Measurements from ENCODE around the gene RHBDF1. TPM values are rescaled to one million over a fixed set of nuclear protein-coding genes. Genes with fewer than 3 reads are reported as not detected.
A peak's percentile ranks its signal among the peaks of the same experiment; 100 is the strongest.

RHBDF1 gene
- total RNA-seq, 3 donors from 2014 or later: 0.46 to 0.73 (median 0.63) TPM

- Mint-ChIP-seq H3K9me3 (no peaks in the 10 kb centered on the region), H3K4me1 (ENCODE audit: low read depth) (peaks cover 11% of the 10 kb centered on the region), H3K4me3 (peak overlapping the region; percentile 26), H3K27me3 (ENCODE audit: low read depth) (peaks cover 39% of the 10 kb centered on the region), H3K36me3 (ENCODE audit: insufficient read depth) (no peaks in the 10 kb centered on the region)
- ATAC-seq (no peak), DNase-seq (no peak)
Measured at GRCh38 chr16:71540-72401, 660 bp downstream of the RHBDF1 start.

DNA sequence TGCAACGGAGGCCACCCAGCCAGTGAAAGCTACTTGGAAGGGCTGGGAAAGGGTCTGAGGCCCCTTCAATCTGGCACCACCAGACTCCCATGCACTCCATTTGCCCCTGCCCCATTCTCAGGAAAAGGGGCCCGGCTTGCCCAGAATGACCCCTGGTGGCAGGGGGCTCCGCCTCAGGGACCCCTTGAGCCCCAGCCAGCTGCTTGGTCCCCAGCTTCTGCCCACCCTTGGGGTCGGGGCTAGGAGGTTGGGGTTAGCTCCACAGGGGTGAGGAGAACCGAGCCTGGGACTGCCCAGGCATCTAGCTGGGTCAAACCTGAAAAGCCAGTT is 1.3 kb downstream of the RHBDF1 start:
- ATAC-seq: no peak
- DNase-seq: no peak
- no peaks in the 10 kb centered on the region for H3K36me3 Mint-ChIP-seq (ENCODE audit: insufficient read depth)
- peak overlapping the region; percentile 26 for H3K4me3 Mint-ChIP-seq
- peaks cover 39% of the 10 kb centered on the region for H3K27me3 Mint-ChIP-seq (ENCODE audit: low read depth)
- peaks cover 5% of the 10 kb centered on the region for H3K4me1 Mint-ChIP-seq (ENCODE audit: low read depth)
- H3K9me3 Mint-ChIP-seq: no peaks in the 10 kb centered on the region

- H3K4me3 Mint-ChIP-seq: no peak overlapping the region
- no peaks in the 10 kb centered on the region for H3K9me3 Mint-ChIP-seq
- H3K4me1 Mint-ChIP-seq (ENCODE audit: low read depth): peaks cover 3% of the 10 kb centered on the region
- ATAC-seq: no peak
- H3K36me3 Mint-ChIP-seq (ENCODE audit: insufficient read depth): no peaks in the 10 kb centered on the region
- peaks cover 38% of the 10 kb centered on the region for H3K27me3 Mint-ChIP-seq (ENCODE audit: low read depth)
- no peak for DNase-seq
Measured at GRCh38 chr16:69181-69580, 3.2 kb downstream of the RHBDF1 start.

- H3K4me3 Mint-ChIP-seq: no peak overlapping the region
- H3K36me3 Mint-ChIP-seq (ENCODE audit: insufficient read depth): no peaks in the 10 kb centered on the region
- DNase-seq (no peak), ATAC-seq (no peak)
- H3K9me3 Mint-ChIP-seq: no peaks in the 10 kb centered on the region
- peaks cover 3% of the 10 kb centered on the region for H3K4me1 Mint-ChIP-seq (ENCODE audit: low read depth)
- peaks cover 29% of the 10 kb centered on the region for H3K27me3 Mint-ChIP-seq (ENCODE audit: low read depth)
Measured at GRCh38 chr16:67884-68789, 4.3 kb downstream of the RHBDF1 start.

- Mint-ChIP-seq H3K27me3 (ENCODE audit: low read depth) (peaks cover 24% of the 10 kb centered on the region), H3K4me3 (no peak overlapping the region), H3K36me3 (ENCODE audit: insufficient read depth) (no peaks in the 10 kb centered on the region), H3K9me3 (no peaks in the 10 kb centered on the region), H3K4me1 (ENCODE audit: low read depth) (no peaks in the 10 kb centered on the region)
- ATAC-seq (no peak), DNase-seq (no peak)
Measured at GRCh38 chr16:67183-67791, 5.1 kb downstream of the RHBDF1 start.

GRCh38 chr16:66309-67182 is 5.9 kb downstream of the RHBDF1 start:
- peaks cover 21% of the 10 kb centered on the region for H3K27me3 Mint-ChIP-seq (ENCODE audit: low read depth)
- no peak overlapping the region for H3K4me3 Mint-ChIP-seq
- ATAC-seq (no peak), DNase-seq (no peak)
- H3K4me1 Mint-ChIP-seq (ENCODE audit: low read depth): no peaks in the 10 kb centered on the region
- no peaks in the 10 kb centered on the region for H3K9me3 Mint-ChIP-seq
- H3K36me3 Mint-ChIP-seq (ENCODE audit: insufficient read depth): no peaks in the 10 kb centered on the region

DNA sequence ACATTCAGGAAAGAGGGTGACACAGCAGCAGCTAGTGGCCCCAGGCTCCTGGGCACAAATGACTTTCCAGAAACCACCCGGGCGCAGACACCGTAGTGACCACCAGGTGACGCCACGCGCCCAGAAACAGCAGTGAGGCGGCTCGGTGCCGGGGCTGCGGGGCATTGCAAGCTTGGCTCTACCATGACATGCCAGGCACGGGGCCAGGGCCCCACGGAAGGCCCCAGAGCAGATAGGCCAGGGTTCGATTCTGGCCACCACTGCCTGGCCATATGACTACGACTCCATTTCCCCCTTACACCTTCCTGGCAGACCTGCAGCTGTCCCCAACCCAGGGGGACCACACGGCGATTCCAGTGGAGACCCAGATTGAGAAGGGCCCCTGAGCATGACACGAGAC is 6.7 kb downstream of the RHBDF1 start:
- Mint-ChIP-seq H3K9me3 (no peaks in the 10 kb centered on the region), H3K4me3 (no peak overlapping the region), H3K27me3 (ENCODE audit: low read depth) (peaks cover 13% of the 10 kb centered on the region), H3K4me1 (ENCODE audit: low read depth) (no peaks in the 10 kb centered on the region), H3K36me3 (ENCODE audit: insufficient read depth) (no peaks in the 10 kb centered on the region)
- peak; percentile 81 for DNase-seq
- ATAC-seq: peak; percentile 91 to 95

DNA sequence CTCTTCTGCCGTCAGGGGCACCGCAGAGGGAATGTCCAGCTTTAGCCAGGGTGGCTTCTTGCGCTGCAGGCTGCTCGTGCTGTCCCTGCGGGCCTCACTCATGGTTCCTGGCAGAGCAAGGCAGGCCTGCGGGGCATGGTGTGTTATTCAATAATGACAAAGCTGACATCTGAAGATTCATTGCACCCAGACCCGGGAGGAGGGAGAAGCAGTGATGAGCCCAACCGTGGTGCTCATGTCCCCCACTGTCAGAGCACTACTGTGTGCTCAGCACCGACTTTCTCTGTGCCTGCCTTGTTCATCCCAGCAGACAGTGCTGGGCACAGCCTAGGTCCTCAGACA is 7.5 kb downstream of the RHBDF1 start:
- Mint-ChIP-seq H3K4me3 (no peak overlapping the region), H3K36me3 (ENCODE audit: insufficient read depth) (no peaks in the 10 kb centered on the region), H3K27me3 (ENCODE audit: low read depth) (peaks cover 7% of the 10 kb centered on the region), H3K4me1 (ENCODE audit: low read depth) (no peaks in the 10 kb centered on the region), H3K9me3 (no peaks in the 10 kb centered on the region)
- no peak for DNase-seq
- no peak for ATAC-seq

GRCh38 chr16:63998-64913 is 8.2 kb downstream of the RHBDF1 start:
- DNase-seq (no peak), ATAC-seq (no peak)
- no peaks in the 10 kb centered on the region for H3K36me3 Mint-ChIP-seq (ENCODE audit: insufficient read depth)
- no peak overlapping the region for H3K4me3 Mint-ChIP-seq
- no peaks in the 10 kb centered on the region for H3K4me1 Mint-ChIP-seq (ENCODE audit: low read depth)
- H3K9me3 Mint-ChIP-seq: no peaks in the 10 kb centered on the region
- H3K27me3 Mint-ChIP-seq (ENCODE audit: low read depth): peaks cover 7% of the 10 kb centered on the region

DNA sequence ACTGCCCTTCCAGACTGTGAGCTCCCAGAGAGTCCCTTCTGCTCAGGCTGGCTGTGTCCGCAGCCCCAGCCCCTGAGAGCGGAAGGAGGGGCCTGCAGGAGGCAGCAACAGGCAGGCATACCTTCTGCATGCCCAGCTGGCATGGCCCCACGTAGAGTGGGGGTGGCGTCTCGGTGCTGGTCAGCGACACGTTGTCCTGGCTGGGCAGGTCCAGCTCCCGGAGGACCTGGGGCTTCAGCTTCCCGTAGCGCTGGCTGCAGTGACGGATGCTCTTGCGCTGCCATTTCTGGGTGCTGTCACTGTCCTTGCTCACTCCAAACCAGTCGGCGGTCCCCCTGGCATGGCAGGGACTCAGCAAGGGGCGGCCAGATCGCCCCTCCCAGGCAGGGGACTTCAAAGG is 9.0 kb downstream of the RHBDF1 start:
- H3K27me3 Mint-ChIP-seq (ENCODE audit: low read depth): peaks cover 7% of the 10 kb centered on the region
- no peaks in the 10 kb centered on the region for H3K4me1 Mint-ChIP-seq (ENCODE audit: low read depth)
- ATAC-seq: no peak
- H3K36me3 Mint-ChIP-seq (ENCODE audit: insufficient read depth): no peaks in the 10 kb centered on the region
- no peak overlapping the region for H3K4me3 Mint-ChIP-seq
- H3K9me3 Mint-ChIP-seq: no peaks in the 10 kb centered on the region
- DNase-seq: no peak

GRCh38 chr16:62968-63391 is 9.5 kb downstream of the RHBDF1 start:
- Mint-ChIP-seq H3K4me3 (no peak overlapping the region), H3K9me3 (no peaks in the 10 kb centered on the region), H3K27me3 (ENCODE audit: low read depth) (peaks cover 10% of the 10 kb centered on the region), H3K4me1 (ENCODE audit: low read depth) (no peaks in the 10 kb centered on the region), H3K36me3 (ENCODE audit: insufficient read depth) (peaks cover 2% of the 10 kb centered on the region)
- ATAC-seq (no peak), DNase-seq (no peak)

DNA sequence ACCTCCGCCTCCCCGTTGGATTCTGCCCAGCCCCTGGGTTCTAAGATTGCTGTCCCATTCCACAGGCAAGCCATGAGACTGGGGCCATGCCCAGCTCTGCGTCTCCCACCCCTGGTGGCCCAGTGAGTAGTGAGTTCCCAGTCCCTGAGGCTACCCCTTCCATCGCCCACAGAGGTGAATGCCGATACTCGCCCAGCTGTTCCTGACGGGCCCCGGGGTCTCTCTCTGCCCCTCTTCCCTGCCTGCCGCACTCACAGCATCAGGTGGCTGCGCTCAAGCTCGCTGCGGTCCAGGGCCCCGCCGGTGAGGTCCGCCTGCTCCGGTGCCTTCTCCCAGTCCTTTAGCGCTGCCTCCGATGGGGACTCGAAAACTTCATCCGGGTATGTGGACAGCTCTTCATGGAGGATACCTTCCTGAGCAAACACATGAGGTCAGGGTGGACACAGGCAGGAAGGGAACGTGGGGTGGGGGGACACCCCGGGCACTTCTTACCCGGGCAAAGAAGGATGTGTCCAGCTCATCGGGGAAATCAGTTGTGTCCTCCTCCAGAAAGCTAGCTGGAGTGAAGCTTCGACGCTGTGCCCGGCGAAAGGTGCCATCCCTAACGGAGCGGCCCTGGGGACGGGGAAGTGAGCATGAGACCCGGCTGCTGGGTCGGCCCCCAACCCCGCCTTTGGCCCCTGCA is 10.0 kb downstream of the RHBDF1 start:
- no peak for ATAC-seq

DNA sequence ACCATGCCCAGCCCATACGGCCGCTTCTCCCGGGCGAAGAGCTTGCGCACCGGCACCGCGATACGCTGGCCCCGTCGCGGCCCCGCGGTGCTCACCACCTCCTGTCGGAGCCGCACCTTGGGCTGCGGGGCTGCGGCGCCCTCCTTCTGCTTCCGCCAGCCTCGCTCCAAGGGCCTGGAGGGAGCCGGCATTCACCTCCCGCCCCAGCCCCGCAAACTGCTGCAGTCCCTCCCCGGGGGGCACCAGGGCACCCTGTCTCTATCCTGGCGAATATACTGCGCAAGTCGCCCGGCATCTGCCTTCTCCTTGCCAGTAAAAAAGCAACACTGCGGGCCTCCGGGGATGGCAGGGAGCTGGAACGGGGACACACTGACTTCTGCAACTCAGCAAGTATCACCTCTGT is 10.6 kb downstream of the RHBDF1 start:
- Mint-ChIP-seq H3K36me3 (ENCODE audit: insufficient read depth) (peaks cover 3% of the 10 kb centered on the region), H3K27me3 (ENCODE audit: low read depth) (peaks cover 7% of the 10 kb centered on the region), H3K4me1 (ENCODE audit: low read depth) (no peaks in the 10 kb centered on the region), H3K9me3 (no peaks in the 10 kb centered on the region), H3K4me3 (no peak overlapping the region)
- ATAC-seq (no peak), DNase-seq (no peak)

More for the DNA sequence above, 10.0 kb downstream of the RHBDF1 start:
- no peak for DNase-seq
- no peaks in the 10 kb centered on the region for H3K4me1 Mint-ChIP-seq (ENCODE audit: low read depth)
- H3K27me3 Mint-ChIP-seq (ENCODE audit: low read depth): peaks cover 7% of the 10 kb centered on the region
- no peaks in the 10 kb centered on the region for H3K9me3 Mint-ChIP-seq
- no peak overlapping the region for H3K4me3 Mint-ChIP-seq
- peaks cover 3% of the 10 kb centered on the region for H3K36me3 Mint-ChIP-seq (ENCODE audit: insufficient read depth)

All from activated T-cell treated with anti-CD3 and anti-CD28 coated beads, Interleukin-2, amount 50 U/mL, for 4 hours (primary cell).